Measurements from ENCODE around the gene CD8B2. TPM values are rescaled to one million over a fixed set of nuclear protein-coding genes. Genes with fewer than 3 reads are reported as not detected.
"Not testable (repeated sequence)": the region's sequence is repeated elsewhere in the genome, so short reads cannot be mapped to it uniquely, and the experiment has no call there.

The CD8B2 gene
- total and polyA plus RNA-seq, 2 donors (not counting 1 experiment from before 2014, with no cell fraction given), result not detected

DNA sequence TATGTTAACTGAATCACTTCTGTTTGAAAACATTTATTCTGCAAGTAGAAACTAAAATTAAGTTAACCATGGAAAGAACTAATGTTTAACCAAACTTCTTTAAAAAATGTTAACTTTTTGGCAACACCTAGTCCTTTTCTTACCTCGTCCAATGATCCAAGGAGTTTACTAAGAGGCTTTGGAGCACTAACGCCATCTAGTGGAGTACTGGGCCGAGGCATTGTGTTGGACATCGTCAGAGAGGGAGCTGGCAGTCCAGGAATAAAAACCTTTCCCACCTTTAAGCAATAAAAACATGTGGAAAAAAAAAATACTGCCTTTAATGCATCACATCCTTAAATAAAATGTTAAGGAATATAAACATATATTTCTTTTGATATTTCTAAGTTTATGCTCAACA is 16.5 kb upstream of the CD8B2 start:
- H3K4me3 Mint-ChIP-seq; H3K9me3 Mint-ChIP-seq (ENCODE audit: insufficient read depth); H3K79me2 ChIP-seq (ENCODE audit: control insufficient read depth, insufficient read depth, low read length); H3K36me3 ChIP-seq (replicated peaks in 1 of 2; ENCODE audit: control extremely low read depth in 1 of 2, control insufficient read depth in 1 of 2, extremely low read depth in 1 of 2, insufficient read depth in 2 of 2, low read length in 1 of 2); CTCF ChIA-PET; DNase-seq; POLR2A ChIA-PET; H3K9me3 ChIP-seq (ENCODE audit: control extremely low read depth in 1 of 3, control insufficient read depth in 2 of 3, insufficient read depth in 1 of 3, low read length in 2 of 3); H3K27me3 Mint-ChIP-seq; ATAC-seq (ENCODE audit: low read depth); H3K27me3 ChIP-seq (replicated peaks in 1 of 4; ENCODE audit: control extremely low read depth in 1 of 4, control insufficient read depth in 3 of 4, insufficient read depth in 4 of 4, low read length in 3 of 4); H2AFZ ChIP-seq (ENCODE audit: insufficient read depth, low read depth, low read length, poor library complexity, severe bottlenecking); H3K4me2 ChIP-seq (replicated peaks; ENCODE audit: low read depth, low read length, poor library complexity, severe bottlenecking); H3K27ac ChIP-seq (ENCODE audit: low read length in 2 of 2); H3K4me1 Mint-ChIP-seq; H3K4me1 ChIP-seq (ENCODE audit: control insufficient read depth in 2 of 2, insufficient read depth in 2 of 2, low read length in 2 of 2); H4K20me1 ChIP-seq (ENCODE audit: control insufficient read depth, insufficient read depth, low read length, poor library complexity, severe bottlenecking); H3K4me3 ChIP-seq (ENCODE audit: control extremely low read depth in 1 of 5, extremely low read depth in 1 of 5, insufficient read depth in 1 of 5, low read depth in 2 of 5, low read length in 4 of 5); H3K9ac ChIP-seq (ENCODE audit: low read length); H3K27ac Mint-ChIP-seq: not testable (repeated sequence)
- no CpG with 5 or more reads among the region's 4 CpGs for WGBS (ENCODE audit: insufficient coverage)
- TF ChIP-seq, protein P1, sequence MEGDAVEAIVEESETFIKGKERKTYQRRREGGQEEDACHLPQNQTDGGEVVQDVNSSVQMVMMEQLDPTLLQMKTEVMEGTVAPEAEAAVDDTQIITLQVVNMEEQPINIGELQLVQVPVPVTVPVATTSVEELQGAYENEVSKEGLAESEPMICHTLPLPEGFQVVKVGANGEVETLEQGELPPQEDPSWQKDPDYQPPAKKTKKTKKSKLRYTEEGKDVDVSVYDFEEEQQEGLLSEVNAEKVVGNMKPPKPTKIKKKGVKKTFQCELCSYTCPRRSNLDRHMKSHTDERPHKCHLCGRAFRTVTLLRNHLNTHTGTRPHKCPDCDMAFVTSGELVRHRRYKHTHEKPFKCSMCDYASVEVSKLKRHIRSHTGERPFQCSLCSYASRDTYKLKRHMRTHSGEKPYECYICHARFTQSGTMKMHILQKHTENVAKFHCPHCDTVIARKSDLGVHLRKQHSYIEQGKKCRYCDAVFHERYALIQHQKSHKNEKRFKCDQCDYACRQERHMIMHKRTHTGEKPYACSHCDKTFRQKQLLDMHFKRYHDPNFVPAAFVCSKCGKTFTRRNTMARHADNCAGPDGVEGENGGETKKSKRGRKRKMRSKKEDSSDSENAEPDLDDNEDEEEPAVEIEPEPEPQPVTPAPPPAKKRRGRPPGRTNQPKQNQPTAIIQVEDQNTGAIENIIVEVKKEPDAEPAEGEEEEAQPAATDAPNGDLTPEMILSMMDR (IDR thresholded peaks at IDR 0.05), result peak; percentile 30
- intact Hi-C loops (cut with micrococcal nuclease), result loop anchor here (10.0 kb wide), 1 partner anchor 366 kb away; no protein-coding TSS in a partner anchor

DNA sequence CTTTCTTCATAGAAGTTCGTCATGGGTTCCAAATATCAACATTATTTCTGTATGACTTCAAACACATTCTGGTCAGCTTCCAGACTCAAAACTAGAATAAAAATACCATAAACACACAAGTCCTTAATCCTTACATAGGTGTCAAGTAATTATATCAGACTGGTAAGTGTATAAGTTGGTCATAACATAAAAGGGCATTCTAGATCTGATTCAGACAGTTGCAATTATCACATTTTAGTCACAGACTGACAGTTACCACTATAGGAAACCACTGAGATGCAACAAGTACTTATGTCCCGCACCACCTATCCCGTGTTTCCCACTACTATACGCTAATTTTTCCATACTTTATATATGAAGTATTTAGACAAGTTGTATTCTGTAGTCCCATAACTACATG is 9.5 kb upstream of the CD8B2 start:
- WGBS (ENCODE audit: insufficient coverage), result no CpG with 5 or more reads among the region's 4 CpGs
- H3K4me1 Mint-ChIP-seq, result not testable (repeated sequence)

DNA sequence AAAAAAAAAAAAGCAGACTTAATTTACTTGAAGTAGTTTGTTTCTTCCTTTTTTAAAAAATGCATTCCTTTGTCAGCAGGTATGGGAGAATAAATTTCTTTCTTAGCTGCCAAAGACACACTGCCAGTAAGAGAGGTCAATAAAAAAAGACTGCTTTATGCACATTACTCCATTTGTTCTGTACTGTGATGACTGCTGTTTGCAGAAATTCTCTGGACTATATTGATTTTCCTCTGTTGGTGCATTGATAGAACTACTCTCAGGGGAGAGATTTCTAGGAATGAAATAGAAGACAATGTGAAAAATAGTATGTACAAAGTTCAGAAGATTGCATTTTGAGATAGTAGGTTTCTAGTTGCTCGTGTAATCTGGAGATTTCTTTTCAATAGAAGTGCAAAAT is 7.6 kb upstream of the CD8B2 start:
- WGBS (ENCODE audit: insufficient coverage), result no CpG with 5 or more reads among the region's 1 CpG
- H3K79me2 ChIP-seq (ENCODE audit: control insufficient read depth, insufficient read depth, low read length); H3K27ac ChIP-seq (ENCODE audit: low read length in 2 of 2); H3K27ac Mint-ChIP-seq; H3K4me2 ChIP-seq (replicated peaks; ENCODE audit: low read depth, low read length, poor library complexity, severe bottlenecking); DNase-seq; H3K4me1 ChIP-seq (ENCODE audit: control insufficient read depth in 2 of 2, insufficient read depth in 2 of 2, low read length in 2 of 2); H2AFZ ChIP-seq (ENCODE audit: insufficient read depth, low read depth, low read length, poor library complexity, severe bottlenecking); H3K36me3 ChIP-seq (replicated peaks in 1 of 2; ENCODE audit: control extremely low read depth in 1 of 2, control insufficient read depth in 1 of 2, extremely low read depth in 1 of 2, insufficient read depth in 2 of 2, low read length in 1 of 2); H3K4me3 ChIP-seq (ENCODE audit: control extremely low read depth in 1 of 5, extremely low read depth in 1 of 5, insufficient read depth in 1 of 5, low read depth in 2 of 5, low read length in 4 of 5); H3K9ac ChIP-seq (ENCODE audit: low read length); H3K27me3 ChIP-seq (replicated peaks in 1 of 4; ENCODE audit: control extremely low read depth in 1 of 4, control insufficient read depth in 3 of 4, insufficient read depth in 4 of 4, low read length in 3 of 4); H3K9me3 ChIP-seq (ENCODE audit: control extremely low read depth in 1 of 3, control insufficient read depth in 2 of 3, insufficient read depth in 1 of 3, low read length in 2 of 3); CTCF ChIA-PET; H3K9me3 Mint-ChIP-seq (ENCODE audit: insufficient read depth); H3K27me3 Mint-ChIP-seq; ATAC-seq (ENCODE audit: low read depth); H3K4me1 Mint-ChIP-seq; POLR2A ChIA-PET; H4K20me1 ChIP-seq (ENCODE audit: control insufficient read depth, insufficient read depth, low read length, poor library complexity, severe bottlenecking); H3K4me3 Mint-ChIP-seq: not testable (repeated sequence)
- intact Hi-C loops (cut with micrococcal nuclease), result loop anchor here (10.0 kb wide), 1 partner anchor 375 kb away; no protein-coding TSS in a partner anchor

More for the DNA sequence above, 9.5 kb upstream of the CD8B2 start:
- H3K9me3 Mint-ChIP-seq (ENCODE audit: insufficient read depth); CTCF ChIA-PET; H3K4me3 ChIP-seq (ENCODE audit: control extremely low read depth in 1 of 5, extremely low read depth in 1 of 5, insufficient read depth in 1 of 5, low read depth in 2 of 5, low read length in 4 of 5); ATAC-seq (ENCODE audit: low read depth); DNase-seq; POLR2A ChIA-PET; H3K4me3 Mint-ChIP-seq; H3K4me2 ChIP-seq (replicated peaks; ENCODE audit: low read depth, low read length, poor library complexity, severe bottlenecking); H3K79me2 ChIP-seq (ENCODE audit: control insufficient read depth, insufficient read depth, low read length); H2AFZ ChIP-seq (ENCODE audit: insufficient read depth, low read depth, low read length, poor library complexity, severe bottlenecking); H4K20me1 ChIP-seq (ENCODE audit: control insufficient read depth, insufficient read depth, low read length, poor library complexity, severe bottlenecking); H3K9ac ChIP-seq (ENCODE audit: low read length); H3K27ac ChIP-seq (ENCODE audit: low read length in 2 of 2); H3K4me1 ChIP-seq (ENCODE audit: control insufficient read depth in 2 of 2, insufficient read depth in 2 of 2, low read length in 2 of 2); H3K36me3 ChIP-seq (replicated peaks in 1 of 2; ENCODE audit: control extremely low read depth in 1 of 2, control insufficient read depth in 1 of 2, extremely low read depth in 1 of 2, insufficient read depth in 2 of 2, low read length in 1 of 2); H3K27me3 Mint-ChIP-seq; H3K27ac Mint-ChIP-seq; H3K9me3 ChIP-seq (ENCODE audit: control extremely low read depth in 1 of 3, control insufficient read depth in 2 of 3, insufficient read depth in 1 of 3, low read length in 2 of 3); H3K27me3 ChIP-seq (replicated peaks in 1 of 4; ENCODE audit: control extremely low read depth in 1 of 4, control insufficient read depth in 3 of 4, insufficient read depth in 4 of 4, low read length in 3 of 4): not testable (repeated sequence)
- intact Hi-C loops (cut with micrococcal nuclease), result loop anchor here (10.0 kb wide), 1 partner anchor 373 kb away; no protein-coding TSS in a partner anchor
